Natural killer cell treated with Interleukin-12 subunit alpha and Interleukin-12 subunit beta and Interleukin-15 and Interleukin-18, amount 100 ng/mL, for 72 hours (primary cell): ENCODE measurements around the gene UBE2G1. TPM values are rescaled to one million over a fixed set of nuclear protein-coding genes. Genes with fewer than 3 reads are reported as not detected.
A peak's percentile ranks its signal among the peaks of the same experiment; 100 is the strongest.

Experiments
- ATAC-seq, 2 donors: fragments of 150-1000 bp; cut with Tn5 transposase in 1 of 2; sonication (Bioruptor Pico), chemical (Tn5 transposase) in 1 of 2; 2 replicates each; pipeline ENCODE4 v1.10.0; 2021
- DNase-seq: peaks from one replicate; pipeline ENCODE4 v3.0.0; 2022; ENCODE audit warnings: low spot score
- H3K27ac Mint-ChIP-seq, 2 donors: 1 replicate in 1 of 2; 2 replicates in 1 of 2; pipeline ENCODE4 v1.8.0; 2022; ENCODE audit warnings: mixed read lengths in 2 of 2, mild to moderate bottlenecking in 1 of 2, moderate library complexity in 1 of 2
- H3K27me3 Mint-ChIP-seq, 2 donors: 1 replicate in 1 of 2; 2 replicates in 1 of 2; pipeline ENCODE4 v1.8.0; 2022; ENCODE audit warnings: mixed read lengths in 2 of 2
- H3K36me3 Mint-ChIP-seq: one replicate; pipeline ENCODE4 v1.8.0; 2022; ENCODE audit warnings: mixed read lengths
- H3K4me1 Mint-ChIP-seq, 2 donors: 1 replicate in 1 of 2; 2 replicates in 1 of 2; pipeline ENCODE4 v1.8.0; 2022; ENCODE audit warnings: low read depth in 2 of 2, mixed read lengths in 2 of 2, mild to moderate bottlenecking in 1 of 2
- H3K4me3 Mint-ChIP-seq: one replicate; pipeline ENCODE4 v1.8.0; 2022; ENCODE audit warnings: mixed read lengths
- H3K9me3 Mint-ChIP-seq: 2 replicates; pipeline ENCODE4 v1.8.0; 2022; ENCODE audit warnings: mixed read lengths
- total RNA-seq, 2 donors: library from RNA; stranded (reverse); gene quantifications; one replicate each; pipeline ENCODE4 v1.2.3, GENCODE V29; 2022

Gene UBE2G1
- total RNA-seq, 2 donors from 2014 or later, result 55.3 to 82.5 TPM

DNA sequence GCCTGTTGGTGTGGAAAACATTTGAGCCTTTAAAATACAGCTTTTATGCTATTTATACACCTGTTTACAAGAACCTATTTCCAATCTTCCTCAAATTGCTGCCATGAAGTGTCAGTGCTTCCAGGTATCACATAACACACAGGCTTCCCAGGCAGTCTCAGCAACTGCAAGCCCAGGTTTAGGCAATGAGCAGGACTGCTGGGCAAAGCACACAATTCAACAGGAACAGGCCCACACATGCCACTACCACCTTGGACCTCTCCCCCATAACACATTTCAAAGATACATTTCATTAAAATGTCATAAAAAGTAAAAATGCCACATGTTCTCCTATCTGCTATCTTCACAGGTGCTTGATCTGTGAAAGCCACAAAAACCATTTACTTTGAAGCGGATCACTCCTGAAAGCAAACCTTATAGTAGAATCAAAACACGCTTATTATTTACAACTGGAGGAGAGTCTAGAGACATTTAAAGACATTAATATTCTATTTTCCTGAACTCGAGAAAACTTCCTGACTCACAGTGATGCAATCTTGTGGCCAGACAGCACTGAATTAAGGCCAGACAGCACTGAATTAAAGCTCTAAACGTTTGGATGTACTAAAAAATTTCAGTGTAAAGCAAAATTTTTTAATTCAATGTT, 134.2 kb downstream of the UBE2G1 start:
- no peak for DNase-seq
- H3K36me3 Mint-ChIP-seq, result peaks cover 6% of the 10 kb centered on the region
- no peaks in the 10 kb centered on the region for H3K27me3 Mint-ChIP-seq
- peaks cover 13 to 15% of the 10 kb centered on the region in 2 donors for H3K4me1 Mint-ChIP-seq
- H3K27ac Mint-ChIP-seq, result peak overlapping the region in 1 of 2 donors; percentile 40
- no peak overlapping the region for H3K4me3 Mint-ChIP-seq
- ATAC-seq, result no peak
- H3K9me3 Mint-ChIP-seq, result no peaks in the 10 kb centered on the region

DNA sequence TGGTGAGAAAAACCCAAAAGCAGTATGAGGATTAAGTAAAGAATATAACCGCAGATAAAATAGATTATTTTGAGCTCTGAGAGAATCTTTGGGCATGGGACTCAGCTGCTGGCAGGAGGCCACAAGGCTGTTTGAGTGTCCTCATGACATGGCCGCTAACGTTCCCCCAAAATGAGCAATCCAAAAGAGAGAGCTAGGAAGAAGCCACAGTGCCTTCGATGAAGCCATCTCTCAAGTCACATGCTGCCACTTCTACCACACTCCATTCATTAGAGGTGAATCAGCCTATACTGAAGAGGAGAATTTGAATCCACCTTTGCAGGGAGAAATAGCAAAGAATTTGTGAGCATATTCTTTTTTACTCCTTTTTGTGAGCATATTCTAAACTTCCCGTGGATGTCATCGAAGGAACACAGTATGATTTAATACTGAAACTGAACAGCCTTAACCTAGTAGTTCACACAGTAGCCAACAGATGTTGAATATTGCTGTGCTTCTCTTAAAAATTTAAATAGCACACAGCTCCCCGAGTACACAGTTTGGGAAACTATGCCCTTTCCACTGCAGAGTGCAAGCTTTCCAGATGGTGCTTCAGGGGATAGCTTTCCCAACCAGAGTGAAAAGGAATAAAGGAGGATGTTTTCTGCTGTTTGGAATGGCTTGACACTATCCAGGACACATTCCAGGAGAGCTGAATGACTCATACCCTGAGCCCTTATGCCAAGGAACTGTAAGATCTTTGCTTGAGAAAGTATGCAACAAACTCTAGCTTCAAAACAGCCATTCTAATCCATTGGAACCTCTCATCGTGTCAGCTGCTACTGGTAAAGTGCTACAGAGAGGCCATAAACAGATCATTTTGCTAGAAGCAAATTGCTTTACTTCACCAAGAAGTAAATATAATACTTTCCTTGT, 136.6 kb downstream of the UBE2G1 start:
- Mint-ChIP-seq H3K9me3 (no peaks in the 10 kb centered on the region), H3K27me3 (no peaks in the 10 kb centered on the region), H3K27ac (no peak overlapping the region), H3K36me3 (peaks cover 6% of the 10 kb centered on the region), H3K4me1 (peaks cover 13 to 15% of the 10 kb centered on the region in 2 donors), H3K4me3 (no peak overlapping the region)
- ATAC-seq, result no peak
- no peak for DNase-seq

- DNase-seq, result no peak
- no peak overlapping the region for H3K27ac Mint-ChIP-seq
- H3K9me3 Mint-ChIP-seq, result no peaks in the 10 kb centered on the region
These were observed 144.4 kb downstream of the UBE2G1 start for GRCh38 chr17:4221899-4222659.

DNA sequence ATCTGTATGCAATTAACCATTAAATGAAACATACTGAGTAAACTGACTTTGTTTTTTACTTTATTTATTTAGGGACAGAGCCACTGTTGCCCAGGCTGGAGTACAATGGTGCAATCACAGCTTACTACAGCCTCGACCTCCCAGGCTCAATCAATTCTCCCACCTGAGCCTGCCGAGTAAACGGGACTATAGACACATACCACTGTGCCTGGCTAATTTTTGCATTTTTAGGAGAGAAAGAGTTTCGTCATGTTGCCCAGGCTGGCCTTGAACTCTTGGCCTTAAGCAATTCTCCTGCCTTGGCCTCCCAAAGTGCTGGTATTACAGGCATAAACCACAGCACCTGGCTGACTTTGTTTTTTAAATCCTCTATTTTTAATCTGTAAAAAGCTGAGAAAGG, 145.3 kb downstream of the UBE2G1 start:
- H3K4me3 Mint-ChIP-seq, result no peak overlapping the region
- H3K36me3 Mint-ChIP-seq, result no peaks in the 10 kb centered on the region
- no peaks in the 10 kb centered on the region for H3K27me3 Mint-ChIP-seq
- ATAC-seq (no peak), DNase-seq (no peak)
- no peak overlapping the region for H3K27ac Mint-ChIP-seq
- no peaks in the 10 kb centered on the region for H3K9me3 Mint-ChIP-seq
- no peaks in the 10 kb centered on the region for H3K4me1 Mint-ChIP-seq

More at GRCh38 chr17:4221899-4222659, 144.4 kb downstream of the UBE2G1 start:
- Mint-ChIP-seq H3K4me1 (no peaks in the 10 kb centered on the region), H3K27me3 (no peaks in the 10 kb centered on the region), H3K36me3 (no peaks in the 10 kb centered on the region), H3K4me3 (no peak overlapping the region)
- no peak for ATAC-seq

DNA sequence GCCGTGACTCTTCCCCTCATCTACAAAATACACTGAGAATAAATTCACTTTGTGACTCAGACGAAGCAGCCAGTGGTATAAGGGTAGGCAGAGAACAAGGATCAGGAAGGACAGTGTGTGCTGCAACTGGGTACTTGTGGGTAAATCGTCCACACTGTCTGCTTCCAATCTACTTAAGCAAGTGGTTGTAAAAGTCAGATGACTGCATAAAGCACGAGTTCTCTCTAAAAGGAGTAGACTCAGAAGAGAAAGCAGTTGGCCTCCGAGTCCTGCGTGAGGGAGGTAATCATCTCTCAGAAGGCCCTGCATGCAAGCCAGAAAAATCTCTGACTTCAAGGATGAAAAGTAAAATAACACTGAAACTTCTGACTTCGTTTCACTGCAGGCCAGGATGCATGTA, 145.8 kb downstream of the UBE2G1 start:
- peaks cover under 1% of the 10 kb centered on the region for H3K36me3 Mint-ChIP-seq
- H3K27ac Mint-ChIP-seq, result no peak overlapping the region
- H3K4me1 Mint-ChIP-seq, result peaks cover under 1% of the 10 kb centered on the region in 2 donors
- no peaks in the 10 kb centered on the region for H3K27me3 Mint-ChIP-seq
- no peak overlapping the region for H3K4me3 Mint-ChIP-seq
- no peaks in the 10 kb centered on the region for H3K9me3 Mint-ChIP-seq
- DNase-seq (no peak), ATAC-seq (no peak)

Other genes starting within 250 kb of the UBE2G1 start
- 10 to 100 TPM; 65.0 to 96.3 TPM for gene ZZEF1, start 223.6 kb downstream of the UBE2G1 start, total RNA-seq
- gene CYB5D2, start 223.5 kb downstream of the UBE2G1 start, total RNA-seq, result 10 to 100 TPM in 1 of 2 donors, 1 to 10 TPM in 1; 7.2 to 13.2 TPM
- 100 to 1,000 TPM in 1 of 2 donors, 10 to 100 TPM in 1; 67.6 to 107 TPM for gene ANKFY1, start 102.7 kb downstream of the UBE2G1 start, total RNA-seq
- 1 to 10 TPM; 1.1 to 1.9 TPM for gene SPNS3, start 67.3 kb upstream of the UBE2G1 start, total RNA-seq
- not detected for gene SPNS2, start 132.2 kb upstream of the UBE2G1 start, total RNA-seq
- 100 to 1,000 TPM in 1 of 2 donors, 10 to 100 TPM in 1; 92.3 to 246 TPM for gene MYBBP1A, start 188.7 kb upstream of the UBE2G1 start, total RNA-seq
- gene GGT6, start 193.9 kb upstream of the UBE2G1 start, total RNA-seq, result not detected
- not detected for gene SMTNL2, start 217.9 kb upstream of the UBE2G1 start, total RNA-seq